Measurements from ENCODE around the gene TECTA. TPM values are rescaled to one million over a fixed set of nuclear protein-coding genes. Genes with fewer than 3 reads are reported as not detected.

The TECTA gene
- total RNA-seq, 1 donor from 2014 or later: 0.91 TPM

- H4K20me1 ChIP-seq (ENCODE audit: insufficient read depth, low read length): no peaks in the 10 kb centered on the region
- H3K79me2 ChIP-seq (ENCODE audit: insufficient read depth, low read length): no peaks in the 10 kb centered on the region
- Mint-ChIP-seq H3K36me3 (ENCODE audit: low read depth, unreplicated experiment) (peaks cover 5% of the 10 kb centered on the region), H3K4me1 (ENCODE audit: low read depth, unreplicated experiment) (no peaks in the 10 kb centered on the region), H3K9me3 (ENCODE audit: unreplicated experiment) (no peaks in the 10 kb centered on the region), H3K4me3 (ENCODE audit: unreplicated experiment) (no peak overlapping the region), H3K27me3 (ENCODE audit: low read depth, unreplicated experiment) (no peaks in the 10 kb centered on the region), H3K27ac (ENCODE audit: unreplicated experiment) (no peak overlapping the region)
- H3K27me3 ChIP-seq (ENCODE audit: insufficient read depth, low read length): no peaks in the 10 kb centered on the region
- H3K4me1 ChIP-seq (ENCODE audit: insufficient read depth, low read length): no peaks in the 10 kb centered on the region
- no peak for DNase-seq (ENCODE audit: low read depth)
- no peak overlapping the region for H3K9ac ChIP-seq (ENCODE audit: low read length)
- H3K36me3 ChIP-seq (ENCODE audit: insufficient read depth, low read length): peaks cover 19% of the 10 kb centered on the region
- H3K4me3 ChIP-seq (ENCODE audit: insufficient read depth, low read depth, low read length): no peak overlapping the region
- H3K27ac ChIP-seq (ENCODE audit: low read depth, low read length): no peak overlapping the region
- no peak overlapping the region for H2AFZ ChIP-seq (ENCODE audit: low read depth, low read length)
- no peak overlapping the region for H3K4me2 ChIP-seq (ENCODE audit: low read length)
- FAIRE-seq: no peak
- TF ChIP-seq CTCF (IDR thresholded peaks at IDR 0.05; ENCODE audit: insufficient read depth, low read depth, low read length): no peak
- no peak for TF ChIP-seq EZH2 (IDR thresholded peaks at IDR 0.05; ENCODE audit: insufficient read depth, low read length)
- H3K9me3 ChIP-seq (ENCODE audit: insufficient read depth, low read depth, low read length): no peaks in the 10 kb centered on the region
These were observed 41.4 kb upstream of the TECTA start for GRCh38 chr11:121059605-121060004.

GRCh38 chr11:121063728-121064127, 37.3 kb upstream of the TECTA start:
- Mint-ChIP-seq H3K27me3 (ENCODE audit: low read depth, unreplicated experiment) (no peaks in the 10 kb centered on the region), H3K4me1 (ENCODE audit: low read depth, unreplicated experiment) (no peaks in the 10 kb centered on the region), H3K36me3 (ENCODE audit: low read depth, unreplicated experiment) (peaks cover 16% of the 10 kb centered on the region), H3K9me3 (ENCODE audit: unreplicated experiment) (no peaks in the 10 kb centered on the region), H3K4me3 (ENCODE audit: unreplicated experiment) (no peak overlapping the region), H3K27ac (ENCODE audit: unreplicated experiment) (no peak overlapping the region)
- H3K27me3 ChIP-seq (ENCODE audit: insufficient read depth, low read length): no peaks in the 10 kb centered on the region
- no peak overlapping the region for H3K27ac ChIP-seq (ENCODE audit: low read depth, low read length)
- peaks cover 21% of the 10 kb centered on the region for H3K36me3 ChIP-seq (ENCODE audit: insufficient read depth, low read length)
- no peaks in the 10 kb centered on the region for H3K9me3 ChIP-seq (ENCODE audit: insufficient read depth, low read depth, low read length)
- H3K9ac ChIP-seq (ENCODE audit: low read length): no peak overlapping the region
- TF ChIP-seq CTCF (IDR thresholded peaks at IDR 0.05; ENCODE audit: insufficient read depth, low read depth, low read length) (peak; percentile 26), EZH2 (IDR thresholded peaks at IDR 0.05; ENCODE audit: insufficient read depth, low read length) (no peak)
- H4K20me1 ChIP-seq (ENCODE audit: insufficient read depth, low read length): peaks cover 9% of the 10 kb centered on the region
- FAIRE-seq: no peak
- H3K4me3 ChIP-seq (ENCODE audit: insufficient read depth, low read depth, low read length): no peak overlapping the region
- no peaks in the 10 kb centered on the region for H3K4me1 ChIP-seq (ENCODE audit: insufficient read depth, low read length)
- DNase-seq (ENCODE audit: low read depth): no peak
- H2AFZ ChIP-seq (ENCODE audit: low read depth, low read length): no peak overlapping the region
- H3K79me2 ChIP-seq (ENCODE audit: insufficient read depth, low read length): no peaks in the 10 kb centered on the region
- no peak overlapping the region for H3K4me2 ChIP-seq (ENCODE audit: low read length)

- H3K36me3 ChIP-seq (ENCODE audit: insufficient read depth, low read length): peaks cover 25% of the 10 kb centered on the region
- Mint-ChIP-seq H3K4me3 (ENCODE audit: unreplicated experiment) (no peak overlapping the region), H3K36me3 (ENCODE audit: low read depth, unreplicated experiment) (peaks cover 23% of the 10 kb centered on the region)
These were observed 34.4 kb upstream of the TECTA start for GRCh38 chr11:121066623-121067022.

More at GRCh38 chr11:121066623-121067022, 34.4 kb upstream of the TECTA start:
- Histone ChIP-seq H3K27me3 (ENCODE audit: insufficient read depth, low read length) (no peaks in the 10 kb centered on the region), H3K79me2 (ENCODE audit: insufficient read depth, low read length) (no peaks in the 10 kb centered on the region), H3K4me3 (ENCODE audit: insufficient read depth, low read depth, low read length) (no peak overlapping the region), H3K27ac (ENCODE audit: low read depth, low read length) (no peak overlapping the region), H3K4me2 (ENCODE audit: low read length) (no peak overlapping the region), H3K9me3 (ENCODE audit: insufficient read depth, low read depth, low read length) (no peaks in the 10 kb centered on the region), H3K9ac (ENCODE audit: low read length) (no peak overlapping the region), H4K20me1 (ENCODE audit: insufficient read depth, low read length) (peaks cover 14% of the 10 kb centered on the region), H2AFZ (ENCODE audit: low read depth, low read length) (no peak overlapping the region), H3K4me1 (ENCODE audit: insufficient read depth, low read length) (no peaks in the 10 kb centered on the region)
- no peak overlapping the region for H3K27ac Mint-ChIP-seq (ENCODE audit: unreplicated experiment)
- no peaks in the 10 kb centered on the region for H3K27me3 Mint-ChIP-seq (ENCODE audit: low read depth, unreplicated experiment)
- TF ChIP-seq EZH2 (IDR thresholded peaks at IDR 0.05; ENCODE audit: insufficient read depth, low read length): no peak
- TF ChIP-seq CTCF (IDR thresholded peaks at IDR 0.05; ENCODE audit: insufficient read depth, low read depth, low read length): no peak
- H3K4me1 Mint-ChIP-seq (ENCODE audit: low read depth, unreplicated experiment): peaks cover 4% of the 10 kb centered on the region
- H3K9me3 Mint-ChIP-seq (ENCODE audit: unreplicated experiment): peaks cover 3% of the 10 kb centered on the region
- FAIRE-seq: no peak
- DNase-seq (ENCODE audit: low read depth): no peak

Measured in astrocyte (in vitro differentiated cells and primary cell).